Gastroesophageal sphincter (tissue), 4 donors: ENCODE measurements around the gene NRAP. TPM values are rescaled to one million over a fixed set of nuclear protein-coding genes. Genes with fewer than 3 reads are reported as not detected.
A peak's percentile ranks its signal among the peaks of the same experiment; 100 is the strongest.

Experiments used
- ATAC-seq: fragments of 150-250 bp; one replicate; pipeline ENCODE4 v1.9.1; 2016; ENCODE audit warnings: mild to moderate bottlenecking, moderate library complexity
- H3K27ac ChIP-seq, 4 donors: fragments of 200-600 bp; sonication (generic) in 3 of 4; 1 replicate in 3 of 4; 2 replicates in 1 of 4; pipeline ENCODE4 v1.5.1; 2016 to 2019
- H3K27me3 ChIP-seq: fragments of 200-600 bp; sonication (generic); one replicate; pipeline ENCODE4 v1.5.1; 2019
- H3K36me3 ChIP-seq, 2 donors: fragments of 200-600 bp; sonication (generic); one replicate each; pipeline ENCODE4 v1.5.1; 2019; ENCODE audit warnings: control low read depth in 1 of 2
- H3K4me1 ChIP-seq, 3 donors: fragments of 200-600 bp; sonication (generic); 1 replicate in 2 of 3; 2 replicates in 1 of 3; pipeline ENCODE4 v1.5.1; 2016 to 2019; ENCODE audit warnings: control low read depth in 2 of 3
- H3K4me3 ChIP-seq, 2 donors: fragments of 200-600 bp; sonication (generic); one replicate each; pipeline ENCODE4 v1.5.1; 2019; ENCODE audit warnings: mild to moderate bottlenecking in 1 of 2, moderate library complexity in 1 of 2
- H3K9me3 ChIP-seq, 3 donors: fragments of 200-600 bp; sonication (generic); one replicate each; pipeline ENCODE4 v1.5.1; 2017 to 2019; ENCODE audit warnings: control low read depth in 2 of 3
- EP300 ChIP-seq: sonication (generic); formaldehyde crosslinking; IDR thresholded peaks from one replicate; pipeline ENCODE4 v1.6.1; 2017; ENCODE audit warnings: antibody characterized with exemption, mild to moderate bottlenecking
- POLR2A ChIP-seq, 2 donors: fragments of 450-650 bp; IDR thresholded peaks; one replicate each; pipeline ENCODE4 v1.6.1; 2017; ENCODE audit warnings: antibody characterized with exemption in 2 of 2, mild to moderate bottlenecking in 2 of 2, moderate library complexity in 1 of 2
- POLR2AphosphoS5 ChIP-seq: sonication (generic); formaldehyde crosslinking; IDR thresholded peaks from one replicate; pipeline ENCODE4 v1.6.1; 2017; ENCODE audit warnings: antibody characterized with exemption
- WGBS, 2 donors: methylation state at CpG; one replicate each; pipeline ENCODE4 v1.1.5; 2018; ENCODE audit warnings: low coverage in 1 of 2; 5-methylcytosine and 5-hydroxymethylcytosine counted together
- total RNA-seq, 4 donors: library from RNA; depleted of rRNA; stranded (reverse); fragments of >200 nt; gene quantifications; one replicate each; pipeline ENCODE4 v1.1.0, GENCODE V29; 2016
- TF ChIP-seq, protein P1 (sequence below), 4 experiments: fragments of 200-600 bp in 2 of 4; fragments of 450-650 bp in 2 of 4; sonication (generic) in 1 of 4; IDR thresholded peaks; one replicate each; pipeline ENCODE4 v1.5.1; 2017 to 2019; ENCODE audit warnings: antibody characterized with exemption in 4 of 4, mild to moderate bottlenecking in 2 of 4, moderate library complexity in 2 of 4

NRAP gene
- total RNA-seq, 4 donors from 2014 or later: under 0.01 TPM; not detected in 3

DNA sequence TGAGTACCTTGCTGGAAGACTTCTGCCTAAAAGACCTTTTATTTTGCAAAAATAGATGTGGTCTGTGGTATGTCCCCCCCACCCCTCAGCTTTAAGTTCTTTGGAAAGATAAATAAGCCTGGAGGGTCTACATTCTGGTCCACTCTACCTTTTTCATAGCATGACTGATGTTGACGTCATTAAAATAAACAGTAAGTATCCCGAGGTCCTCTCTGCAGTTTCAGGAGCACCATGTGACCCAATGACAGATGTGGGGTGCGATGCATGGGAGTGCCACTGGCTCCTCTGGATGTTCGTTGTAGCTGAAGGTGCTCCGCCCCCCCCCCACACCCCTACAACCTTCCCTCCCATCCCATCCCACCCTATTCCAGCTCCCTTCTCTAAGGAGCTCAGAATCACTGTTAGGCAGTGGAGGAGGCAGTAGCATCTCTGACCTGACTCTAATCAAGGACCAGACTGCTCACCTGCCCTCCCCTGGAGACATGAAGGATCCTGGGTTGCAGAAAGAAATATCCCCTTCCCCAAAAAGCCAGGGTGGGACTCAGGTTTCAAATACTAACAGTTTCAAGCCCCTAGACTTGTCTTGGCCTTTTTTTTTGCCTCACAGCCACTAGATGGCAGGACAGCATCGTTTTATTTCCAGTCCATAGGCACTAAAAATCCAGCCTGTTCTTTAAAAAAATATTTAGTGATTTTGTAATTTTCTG is 40.9 kb upstream of the NRAP start:
- TF ChIP-seq EP300 (no peak), POLR2A (IDR thresholded peaks at IDR 0.05) (no peak), POLR2AphosphoS5 (no peak)
- TF ChIP-seq, protein P1, sequence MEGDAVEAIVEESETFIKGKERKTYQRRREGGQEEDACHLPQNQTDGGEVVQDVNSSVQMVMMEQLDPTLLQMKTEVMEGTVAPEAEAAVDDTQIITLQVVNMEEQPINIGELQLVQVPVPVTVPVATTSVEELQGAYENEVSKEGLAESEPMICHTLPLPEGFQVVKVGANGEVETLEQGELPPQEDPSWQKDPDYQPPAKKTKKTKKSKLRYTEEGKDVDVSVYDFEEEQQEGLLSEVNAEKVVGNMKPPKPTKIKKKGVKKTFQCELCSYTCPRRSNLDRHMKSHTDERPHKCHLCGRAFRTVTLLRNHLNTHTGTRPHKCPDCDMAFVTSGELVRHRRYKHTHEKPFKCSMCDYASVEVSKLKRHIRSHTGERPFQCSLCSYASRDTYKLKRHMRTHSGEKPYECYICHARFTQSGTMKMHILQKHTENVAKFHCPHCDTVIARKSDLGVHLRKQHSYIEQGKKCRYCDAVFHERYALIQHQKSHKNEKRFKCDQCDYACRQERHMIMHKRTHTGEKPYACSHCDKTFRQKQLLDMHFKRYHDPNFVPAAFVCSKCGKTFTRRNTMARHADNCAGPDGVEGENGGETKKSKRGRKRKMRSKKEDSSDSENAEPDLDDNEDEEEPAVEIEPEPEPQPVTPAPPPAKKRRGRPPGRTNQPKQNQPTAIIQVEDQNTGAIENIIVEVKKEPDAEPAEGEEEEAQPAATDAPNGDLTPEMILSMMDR (IDR thresholded peaks at IDR 0.05): peak; percentile 50 to 72 (median 66)
- Histone ChIP-seq H3K36me3 (peaks cover 0 to 24% of the 10 kb centered on the region in 2 donors), H3K4me3 (no peak overlapping the region), H3K27ac (no peak overlapping the region), H3K27me3 (no peaks in the 10 kb centered on the region), H3K9me3 (no peaks in the 10 kb centered on the region), H3K4me1 (peaks cover 5 to 42% (median 10%) of the 10 kb centered on the region in 3 donors)
- no peak for ATAC-seq
- whole genome bisulfite sequencing, 2 donors: 0 to 15% methylated on average over 1 to 5 of the region's 6 CpGs

DNA sequence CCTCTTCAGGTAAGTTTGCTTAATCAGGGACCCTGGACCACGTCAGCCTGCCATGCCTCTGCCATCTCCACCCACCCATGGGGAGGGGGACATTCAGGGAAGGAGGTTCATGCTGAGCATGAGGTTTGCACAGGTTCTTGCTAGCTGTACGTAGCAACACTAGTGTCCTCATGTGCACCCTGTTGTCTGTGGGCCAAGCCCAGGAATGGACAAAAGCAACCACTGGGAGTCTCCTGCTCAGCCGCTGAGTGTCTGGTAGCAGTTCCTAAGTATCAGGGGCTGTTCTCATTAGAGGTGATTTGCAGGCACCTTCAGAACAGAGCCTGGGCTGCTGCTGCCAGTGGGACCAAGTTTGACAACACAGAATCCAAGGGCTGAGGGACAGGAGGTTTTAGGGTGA is 33.8 kb upstream of the NRAP start:
- Histone ChIP-seq H3K9me3 (peaks cover 0 to 19% (median 0%) of the 10 kb centered on the region in 3 donors), H3K4me3 (no peak overlapping the region), H3K36me3 (peaks cover 1 to 55% of the 10 kb centered on the region in 2 donors), H3K27me3 (no peaks in the 10 kb centered on the region), H3K4me1 (no peaks in the 10 kb centered on the region), H3K27ac (no peak overlapping the region)
- no CpG with 5 or more reads among the region's 3 CpGs for WGBS, 2 donors
- TF ChIP-seq POLR2AphosphoS5 (no peak), EP300 (no peak), POLR2A (IDR thresholded peaks at IDR 0.05) (no peak)
- TF ChIP-seq, protein P1 (IDR thresholded peaks at IDR 0.05): no peak
- ATAC-seq: no peak

DNA sequence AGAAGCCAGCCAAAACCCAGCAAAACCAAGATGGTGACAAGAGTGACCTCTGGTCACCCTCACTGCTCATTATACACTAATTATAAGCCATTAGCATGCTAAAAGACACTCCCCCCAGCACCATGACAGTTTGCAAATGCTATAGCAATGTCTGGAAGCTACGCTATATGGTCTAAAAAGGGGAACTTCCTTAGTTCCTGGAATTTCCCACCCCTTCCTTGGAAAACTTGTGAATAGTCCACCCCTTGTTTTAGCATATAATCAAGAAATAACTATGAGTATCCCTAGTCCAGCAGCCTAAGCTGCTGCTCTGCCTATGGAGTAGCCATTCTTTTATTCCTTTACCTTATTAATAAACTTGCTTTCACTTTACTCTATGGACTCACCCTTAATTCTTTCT is 31.9 kb upstream of the NRAP start:
- no peak overlapping the region for H3K27ac ChIP-seq
- H3K36me3 ChIP-seq: peaks cover 3 to 52% of the 10 kb centered on the region in 2 donors
- H3K4me1 ChIP-seq: no peaks in the 10 kb centered on the region
- no peaks in the 10 kb centered on the region for H3K27me3 ChIP-seq
- H3K9me3 ChIP-seq: peaks cover 0 to 25% (median 0%) of the 10 kb centered on the region in 3 donors
- TF ChIP-seq POLR2A (IDR thresholded peaks at IDR 0.05): no peak
- TF ChIP-seq, protein P1 (IDR thresholded peaks at IDR 0.05): no peak
- TF ChIP-seq POLR2AphosphoS5: no peak
- no peak for TF ChIP-seq EP300
- H3K4me3 ChIP-seq: no peak overlapping the region
- no peak for ATAC-seq
- 92 to 100% methylated on average over 1 of the region's 1 CpG for WGBS, 2 donors

DNA sequence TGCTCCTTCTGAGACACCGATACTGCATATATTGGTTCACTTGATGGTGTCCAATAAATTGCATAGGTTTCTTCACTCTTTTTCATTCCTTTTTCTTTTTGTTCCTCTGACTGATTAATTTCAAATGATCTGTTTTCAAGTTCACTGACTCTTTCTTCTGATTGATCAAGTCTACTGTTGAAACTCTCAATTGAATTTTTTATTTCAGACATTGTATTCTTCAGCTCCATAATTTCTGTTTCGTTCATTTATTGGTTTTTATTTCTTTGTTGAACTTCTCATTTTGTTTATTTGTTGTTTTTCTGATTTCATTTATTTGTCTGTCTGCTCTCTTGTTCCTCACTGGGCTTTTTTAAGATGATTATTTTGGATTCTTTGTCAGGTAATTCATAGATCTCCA is 29.5 kb upstream of the NRAP start:
- Histone ChIP-seq H3K27me3 (no peaks in the 10 kb centered on the region), H3K4me3 (no peak overlapping the region), H3K36me3 (peaks cover 3 to 37% of the 10 kb centered on the region in 2 donors), H3K27ac (no peak overlapping the region), H3K4me1 (no peaks in the 10 kb centered on the region), H3K9me3 (peaks cover 0 to 25% (median 0%) of the 10 kb centered on the region in 3 donors)
- ATAC-seq: no peak
- TF ChIP-seq EP300 (no peak), POLR2AphosphoS5 (no peak), POLR2A (IDR thresholded peaks at IDR 0.05) (no peak)
- TF ChIP-seq, protein P1 (IDR thresholded peaks at IDR 0.05): no peak
- 100% methylated on average over 2 of the region's 2 CpGs for WGBS, 2 donors

DNA sequence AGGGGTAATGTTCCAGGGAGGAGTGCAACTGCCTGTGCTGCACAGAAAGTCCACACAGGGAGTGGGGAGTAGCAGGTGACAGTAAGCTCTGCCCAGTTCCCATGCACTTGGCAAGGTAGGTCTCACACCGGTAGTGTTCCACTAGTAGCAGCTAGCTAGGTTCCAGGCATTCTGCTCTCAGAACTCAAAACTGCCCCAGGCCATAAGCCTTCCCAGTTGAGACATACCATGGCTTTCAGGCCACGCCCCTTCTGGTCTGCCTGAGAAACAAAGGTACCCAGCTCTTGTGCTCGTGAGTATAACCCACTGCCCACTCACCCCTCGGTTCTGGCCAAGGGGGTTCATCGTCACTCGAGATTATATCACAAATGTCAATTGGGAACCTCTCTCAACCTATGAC is 28.4 kb upstream of the NRAP start:
- peaks cover 0 to 34% (median 0%) of the 10 kb centered on the region in 3 donors for H3K9me3 ChIP-seq
- 83 to 94% methylated on average over 3 to 4 of the region's 6 CpGs for WGBS, 2 donors
- ATAC-seq: no peak
- no peak for TF ChIP-seq POLR2AphosphoS5
- H3K4me1 ChIP-seq: no peaks in the 10 kb centered on the region
- no peaks in the 10 kb centered on the region for H3K27me3 ChIP-seq
- H3K36me3 ChIP-seq: peaks cover 3 to 26% of the 10 kb centered on the region in 2 donors
- H3K4me3 ChIP-seq: no peak overlapping the region
- H3K27ac ChIP-seq: no peak overlapping the region
